ENCODE results near the gene POLA2. TPM values are rescaled to one million over a fixed set of nuclear protein-coding genes. Genes with fewer than 3 reads are reported as not detected.

The POLA2 gene
- total and polyA plus RNA-seq, 9 of the 15 experiments (the other 6 are each of a cell fraction or from before 2014, with no cell fraction given): 2.7 to 134 (median 44.4) TPM

- TF ChIP-seq E2F8 (IDR thresholded peaks at IDR 0.05; ENCODE audit: low read depth, partially characterized antibody) (no peak), SMARCE1 (IDR thresholded peaks at IDR 0.05) (no peak), ATF6 (CRISPR knock-in tag; IDR thresholded peaks at IDR 0.05) (no peak), IFI16 (CRISPR knock-in tag; IDR thresholded peaks at IDR 0.05) (no peak), POLR2A (conservative IDR thresholded peaks at IDR 0.05) (no peak), CC2D1A (IDR thresholded peaks at IDR 0.05) (no peak), DACH1 (IDR thresholded peaks at IDR 0.05; ENCODE audit: partially characterized antibody) (no peak), ZKSCAN3 (CRISPR knock-in tag; IDR thresholded peaks at IDR 0.05) (no peak), ZHX1 (conservative IDR thresholded peaks at IDR 0.05; ENCODE audit: low read length) (no peak), HMBOX1 (IDR thresholded peaks at IDR 0.05) (no peak), HOMEZ (CRISPR knock-in tag; IDR thresholded peaks at IDR 0.05) (no peak), TBP (optimal IDR thresholded peaks at IDR 0.05; ENCODE audit: low read depth, low read length) (no peak), HSF4 (CRISPR knock-in tag; IDR thresholded peaks at IDR 0.05; ENCODE audit: borderline replicate concordance) (no peak), HNRNPK (IDR thresholded peaks at IDR 0.05; ENCODE audit: low read depth, low read length, poor library complexity, severe bottlenecking) (no peak), ZNF561 (CRISPR knock-in tag; conservative IDR thresholded peaks at IDR 0.05) (no peak), GABPA (tag; conservative IDR thresholded peaks at IDR 0.05; ENCODE audit: low read depth) (no peak)
Observed at GRCh38 chr11:65260756-65261590, 789 bp upstream of the POLA2 start (continued).
